WI38 (cell line): ENCODE data around the gene LIN28B.
"Not testable (repeated sequence)": the region's sequence is repeated elsewhere in the genome, so short reads cannot be mapped to it uniquely, and the experiment has no call there.

Experiments used
- H3K4me3 ChIP-seq: 2 replicates; pipeline ENCODE4 v1.5.1; 2011; ENCODE audit warnings: low read depth, mild to moderate bottlenecking, control low read depth, low read length
- TF ChIP-seq, protein P1 (sequence below): IDR thresholded peaks from 2 replicates; pipeline ENCODE4 v1.5.1; 2012; ENCODE audit warnings: low read depth, mild to moderate bottlenecking, control low read depth, low read length

LIN28B gene

DNA sequence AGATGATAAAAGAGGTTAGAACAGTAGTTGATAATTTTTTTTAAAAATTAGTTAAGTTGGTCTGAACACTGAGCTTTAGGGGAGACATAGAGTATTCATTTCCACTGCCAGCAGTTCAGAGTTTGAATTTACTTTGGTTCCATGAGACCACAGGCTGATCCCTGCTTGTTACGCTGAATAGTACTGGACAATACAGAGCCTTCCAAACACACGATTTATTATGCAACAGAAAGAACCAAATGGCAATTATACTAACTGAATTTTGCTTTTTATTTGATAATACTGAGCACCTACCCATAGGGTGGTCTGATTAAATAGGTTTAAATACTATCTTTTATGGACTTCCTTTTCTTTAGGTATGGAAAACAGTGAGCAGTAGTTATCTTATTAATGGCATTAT, 111.5 kb downstream of the LIN28B start:
- no peak overlapping the region for H3K4me3 ChIP-seq
- TF ChIP-seq, protein P1, sequence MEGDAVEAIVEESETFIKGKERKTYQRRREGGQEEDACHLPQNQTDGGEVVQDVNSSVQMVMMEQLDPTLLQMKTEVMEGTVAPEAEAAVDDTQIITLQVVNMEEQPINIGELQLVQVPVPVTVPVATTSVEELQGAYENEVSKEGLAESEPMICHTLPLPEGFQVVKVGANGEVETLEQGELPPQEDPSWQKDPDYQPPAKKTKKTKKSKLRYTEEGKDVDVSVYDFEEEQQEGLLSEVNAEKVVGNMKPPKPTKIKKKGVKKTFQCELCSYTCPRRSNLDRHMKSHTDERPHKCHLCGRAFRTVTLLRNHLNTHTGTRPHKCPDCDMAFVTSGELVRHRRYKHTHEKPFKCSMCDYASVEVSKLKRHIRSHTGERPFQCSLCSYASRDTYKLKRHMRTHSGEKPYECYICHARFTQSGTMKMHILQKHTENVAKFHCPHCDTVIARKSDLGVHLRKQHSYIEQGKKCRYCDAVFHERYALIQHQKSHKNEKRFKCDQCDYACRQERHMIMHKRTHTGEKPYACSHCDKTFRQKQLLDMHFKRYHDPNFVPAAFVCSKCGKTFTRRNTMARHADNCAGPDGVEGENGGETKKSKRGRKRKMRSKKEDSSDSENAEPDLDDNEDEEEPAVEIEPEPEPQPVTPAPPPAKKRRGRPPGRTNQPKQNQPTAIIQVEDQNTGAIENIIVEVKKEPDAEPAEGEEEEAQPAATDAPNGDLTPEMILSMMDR: no peak

DNA sequence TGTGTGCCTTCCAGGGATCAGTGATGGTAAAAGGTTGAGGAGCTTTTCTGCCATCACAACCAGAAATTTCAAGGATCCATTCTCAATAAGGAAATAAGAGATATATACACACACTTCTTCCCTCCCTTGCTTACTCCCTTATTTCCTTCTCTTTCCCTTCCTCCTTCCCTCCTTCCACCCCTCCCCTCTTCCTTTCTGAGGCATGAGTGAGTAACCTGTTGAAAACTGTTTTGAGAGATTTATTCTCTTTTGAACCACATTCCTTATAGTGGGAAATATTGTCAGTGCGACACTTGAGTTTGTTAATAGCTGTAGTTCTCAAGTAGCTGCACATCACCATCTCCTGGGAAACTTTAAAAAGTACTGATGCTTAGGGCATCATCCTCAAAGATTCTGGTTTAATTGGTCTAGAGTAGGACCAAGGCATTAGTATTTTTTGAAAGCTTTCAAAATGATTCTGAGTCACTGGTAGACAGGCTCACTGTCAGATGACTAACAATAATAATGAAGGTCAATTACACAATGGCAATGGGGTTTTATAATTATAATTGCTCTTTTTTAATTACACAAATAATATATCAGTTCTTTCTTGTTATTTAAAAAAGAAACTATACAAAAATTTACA, 113.0 kb downstream of the LIN28B start:
- H3K4me3 ChIP-seq: no peak overlapping the region

DNA sequence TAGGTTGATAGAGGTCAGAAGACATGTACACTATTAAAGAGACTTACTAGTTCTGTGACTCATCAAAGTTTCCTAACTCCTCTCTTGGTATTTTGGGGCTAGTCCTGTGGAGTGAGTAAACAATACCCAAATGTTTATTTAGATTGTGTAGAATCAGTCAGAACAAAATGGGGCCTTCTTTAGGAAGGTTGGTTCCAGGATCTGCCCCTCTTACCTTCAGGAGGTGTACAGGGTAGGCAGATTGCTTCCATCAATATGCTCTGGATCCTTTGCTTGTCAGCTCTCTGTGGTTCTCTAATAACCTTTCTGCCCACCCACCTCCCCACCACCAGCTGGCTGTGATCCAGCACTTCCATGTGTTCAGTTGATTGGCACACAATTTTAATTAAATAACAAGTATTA, 115.9 kb downstream of the LIN28B start:
- H3K4me3 ChIP-seq: no peak overlapping the region
- TF ChIP-seq, protein P1: no peak

More for the DNA sequence above, 113.0 kb downstream of the LIN28B start:
- TF ChIP-seq, protein P1: no peak

DNA sequence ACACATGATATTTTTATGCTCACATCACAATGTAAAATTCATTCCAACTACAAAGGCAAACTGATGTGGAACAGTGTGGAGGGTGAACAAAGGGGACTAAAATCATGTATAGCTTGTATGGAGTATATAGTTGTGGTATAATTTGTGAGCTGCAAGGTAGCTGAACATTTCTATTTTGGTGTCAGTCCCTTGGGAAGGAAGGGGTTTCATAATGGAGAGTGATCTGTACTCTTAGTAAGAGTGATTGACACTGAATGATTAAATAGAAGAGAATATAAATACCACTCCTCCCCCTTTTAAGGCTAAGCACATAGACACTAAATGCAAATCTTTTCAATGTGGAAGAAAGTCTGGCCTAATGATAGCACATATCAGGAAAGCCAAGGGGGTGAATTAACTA, 118.3 kb downstream of the LIN28B start:
- H3K4me3 ChIP-seq: no peak overlapping the region
- TF ChIP-seq, protein P1: no peak

DNA sequence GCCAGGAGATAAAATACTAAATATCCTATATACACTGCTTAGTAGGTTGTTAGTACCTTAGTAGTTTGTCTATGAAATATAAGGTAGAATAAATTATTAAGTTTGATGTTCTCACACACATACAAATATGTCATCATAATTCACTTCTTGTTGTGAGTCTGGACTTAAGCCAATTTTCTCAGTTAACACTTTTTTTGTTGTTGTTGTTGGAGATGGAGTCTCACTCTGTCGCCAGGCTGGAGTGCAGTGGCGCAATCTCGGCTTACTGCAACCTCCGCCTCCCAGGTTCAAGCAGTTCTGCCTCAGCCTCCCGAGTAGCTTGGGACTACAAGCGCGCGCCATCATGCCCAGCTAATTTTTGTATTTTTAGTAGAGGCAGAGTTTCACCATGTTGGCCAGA, 119.5 kb downstream of the LIN28B start:
- not testable (repeated sequence) for H3K4me3 ChIP-seq

DNA sequence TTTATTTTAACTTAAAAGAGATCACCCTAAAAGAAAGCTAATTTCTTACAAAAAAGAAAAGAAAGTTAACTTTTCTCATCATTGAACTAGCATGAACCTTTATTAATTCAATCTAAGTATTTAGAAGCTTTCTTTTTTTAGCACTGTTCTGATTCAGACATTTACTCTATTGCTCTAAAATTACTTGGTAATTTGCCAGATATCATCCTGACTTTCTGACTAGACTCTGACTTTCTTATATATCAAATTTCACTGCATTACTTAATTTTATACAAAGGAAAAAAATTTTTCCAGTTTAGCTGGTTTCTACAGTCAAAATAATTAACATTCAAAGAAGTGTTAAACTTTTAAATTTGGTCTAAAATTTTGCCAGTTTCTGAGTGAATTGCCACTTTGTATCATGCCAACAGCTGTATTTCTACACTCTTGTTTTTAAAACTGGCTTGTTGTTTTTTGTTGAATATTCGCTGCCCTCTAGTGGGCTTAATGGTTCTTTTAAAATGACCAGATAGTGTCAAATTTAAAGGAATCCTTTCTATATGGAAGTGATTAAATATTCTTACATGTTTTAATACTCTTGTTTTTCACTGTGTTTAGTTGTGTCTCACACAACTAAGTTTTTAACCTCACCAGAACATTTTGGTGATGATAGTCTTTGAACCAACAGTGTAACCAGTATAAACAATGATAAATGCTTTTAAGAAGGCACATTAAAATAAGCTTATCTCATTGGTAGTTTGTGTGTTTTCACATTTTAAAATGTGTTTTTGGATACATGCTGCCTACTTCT, 120.9 kb downstream of the LIN28B start:
- TF ChIP-seq, protein P1: no peak
- no peak overlapping the region for H3K4me3 ChIP-seq

DNA sequence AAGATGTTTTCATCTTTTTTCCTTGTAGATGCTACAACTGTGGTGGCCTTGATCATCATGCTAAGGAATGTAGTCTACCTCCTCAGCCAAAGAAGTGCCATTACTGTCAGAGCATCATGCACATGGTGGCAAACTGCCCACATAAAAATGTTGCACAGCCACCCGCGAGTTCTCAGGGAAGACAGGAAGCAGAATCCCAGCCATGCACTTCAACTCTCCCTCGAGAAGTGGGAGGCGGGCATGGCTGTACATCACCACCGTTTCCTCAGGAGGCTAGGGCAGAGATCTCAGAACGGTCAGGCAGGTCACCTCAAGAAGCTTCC, 121.4 kb downstream of the LIN28B start:
- no peak overlapping the region for H3K4me3 ChIP-seq
- TF ChIP-seq, protein P1: no peak
